ENCODE measurements around the gene CPAMD8. TPM values are rescaled to one million over a fixed set of nuclear protein-coding genes. Genes with fewer than 3 reads are reported as not detected.

CPAMD8 gene
- total and polyA plus RNA-seq, 2 donors (not counting 1 experiment from before 2014, with no cell fraction given) = 1.1 to 2.7 TPM

GRCh38 chr19:16978839-16979802 is 47.5 kb downstream of the CPAMD8 start:
- Histone ChIP-seq H3K9me3 (ENCODE audit: control extremely low read depth in 1 of 3, control insufficient read depth in 2 of 3, insufficient read depth in 1 of 3, low read length in 2 of 3) (peaks cover 1 to 12% (median 3%) of the 10 kb centered on the region in 3 donors), H3K4me1 (ENCODE audit: control insufficient read depth in 2 of 2, insufficient read depth in 2 of 2, low read length in 2 of 2) (no peaks in the 10 kb centered on the region), H3K36me3 (replicated peaks in 1 of 2; ENCODE audit: control extremely low read depth in 1 of 2, control insufficient read depth in 1 of 2, extremely low read depth in 1 of 2, insufficient read depth in 2 of 2, low read length in 1 of 2) (no peaks in the 10 kb centered on the region), H4K20me1 (ENCODE audit: control insufficient read depth, insufficient read depth, low read length, poor library complexity, severe bottlenecking) (no peaks in the 10 kb centered on the region), H3K4me2 (replicated peaks; ENCODE audit: low read depth, low read length, poor library complexity, severe bottlenecking) (no peak overlapping the region), H3K27me3 (replicated peaks in 1 of 4; ENCODE audit: control extremely low read depth in 1 of 4, control insufficient read depth in 3 of 4, insufficient read depth in 4 of 4, low read length in 3 of 4) (peaks cover 0 to 10% (median 4%) of the 10 kb centered on the region in 4 experiments), H3K4me3 (ENCODE audit: control extremely low read depth in 1 of 5, extremely low read depth in 1 of 5, insufficient read depth in 1 of 5, low read depth in 2 of 5, low read length in 4 of 5) (no peak overlapping the region), H3K27ac (ENCODE audit: low read length in 2 of 2) (no peak overlapping the region), H2AFZ (ENCODE audit: insufficient read depth, low read depth, low read length, poor library complexity, severe bottlenecking) (no peak overlapping the region), H3K9ac (ENCODE audit: low read length) (no peak overlapping the region), H3K79me2 (ENCODE audit: control insufficient read depth, insufficient read depth, low read length) (no peaks in the 10 kb centered on the region)
- 100% methylated on average over 1 of the region's 1 CpG for WGBS (ENCODE audit: insufficient coverage)
- TF ChIP-seq CTCF (IDR thresholded peaks at IDR 0.05) (no peak), EZH2 (IDR thresholded peaks at IDR 0.05; ENCODE audit: borderline replicate concordance, insufficient read depth, low read depth, low read length, poor library complexity, severe bottlenecking) (no peak)
- intact Hi-C loops (cut with micrococcal nuclease) = no loop called here
- H3K9me3 Mint-ChIP-seq (ENCODE audit: insufficient read depth) = peaks cover 15% of the 10 kb centered on the region
- no peaks in the 10 kb centered on the region for H3K4me1 Mint-ChIP-seq
- DNase-seq (no peak), ATAC-seq (ENCODE audit: low read depth) (no peak)
- H3K4me3 Mint-ChIP-seq = no peak overlapping the region
- POLR2A ChIA-PET = no interaction called here
- CTCF ChIA-PET = no interaction called here
- H3K27me3 Mint-ChIP-seq = peaks cover 32% of the 10 kb centered on the region
- no peak overlapping the region for H3K27ac Mint-ChIP-seq

GRCh38 chr19:16978156-16978555 is 48.5 kb downstream of the CPAMD8 start:
- Mint-ChIP-seq H3K9me3 (ENCODE audit: insufficient read depth) (peaks cover 12% of the 10 kb centered on the region), H3K4me1 (no peaks in the 10 kb centered on the region), H3K4me3 (no peak overlapping the region), H3K27me3 (peaks cover 26% of the 10 kb centered on the region), H3K27ac (no peak overlapping the region)
- no peak for TF ChIP-seq CTCF (IDR thresholded peaks at IDR 0.05)
- no peak for TF ChIP-seq EZH2 (IDR thresholded peaks at IDR 0.05; ENCODE audit: borderline replicate concordance, insufficient read depth, low read depth, low read length, poor library complexity, severe bottlenecking)
- CTCF ChIA-PET = no interaction called here
- POLR2A ChIA-PET = no interaction called here
- Histone ChIP-seq H3K27ac (ENCODE audit: low read length in 2 of 2) (no peak overlapping the region), H3K79me2 (ENCODE audit: control insufficient read depth, insufficient read depth, low read length) (no peaks in the 10 kb centered on the region), H3K27me3 (replicated peaks in 1 of 4; ENCODE audit: control extremely low read depth in 1 of 4, control insufficient read depth in 3 of 4, insufficient read depth in 4 of 4, low read length in 3 of 4) (peaks cover 0 to 10% (median 4%) of the 10 kb centered on the region in 4 experiments), H3K4me3 (ENCODE audit: control extremely low read depth in 1 of 5, extremely low read depth in 1 of 5, insufficient read depth in 1 of 5, low read depth in 2 of 5, low read length in 4 of 5) (no peak overlapping the region), H4K20me1 (ENCODE audit: control insufficient read depth, insufficient read depth, low read length, poor library complexity, severe bottlenecking) (no peaks in the 10 kb centered on the region), H3K9me3 (ENCODE audit: control extremely low read depth in 1 of 3, control insufficient read depth in 2 of 3, insufficient read depth in 1 of 3, low read length in 2 of 3) (peaks cover 0 to 10% (median 0%) of the 10 kb centered on the region in 3 donors), H3K36me3 (replicated peaks in 1 of 2; ENCODE audit: control extremely low read depth in 1 of 2, control insufficient read depth in 1 of 2, extremely low read depth in 1 of 2, insufficient read depth in 2 of 2, low read length in 1 of 2) (no peaks in the 10 kb centered on the region), H3K4me1 (ENCODE audit: control insufficient read depth in 2 of 2, insufficient read depth in 2 of 2, low read length in 2 of 2) (no peaks in the 10 kb centered on the region), H2AFZ (ENCODE audit: insufficient read depth, low read depth, low read length, poor library complexity, severe bottlenecking) (no peak overlapping the region), H3K4me2 (replicated peaks; ENCODE audit: low read depth, low read length, poor library complexity, severe bottlenecking) (no peak overlapping the region), H3K9ac (ENCODE audit: low read length) (no peak overlapping the region)
- no CpG with 5 or more reads among the region's 2 CpGs for WGBS (ENCODE audit: insufficient coverage)
- intact Hi-C loops (cut with micrococcal nuclease) = no loop called here
- ATAC-seq (ENCODE audit: low read depth) (no peak), DNase-seq (no peak)
